Measurements from ENCODE around the gene TTLL5. TPM values are rescaled to one million over a fixed set of nuclear protein-coding genes. Genes with fewer than 3 reads are reported as not detected.

Gene TTLL5
- polyA plus RNA-seq, 2 of the 4 experiments (the other 2 are of a cell fraction): 18.8 to 23.7 TPM

DNA sequence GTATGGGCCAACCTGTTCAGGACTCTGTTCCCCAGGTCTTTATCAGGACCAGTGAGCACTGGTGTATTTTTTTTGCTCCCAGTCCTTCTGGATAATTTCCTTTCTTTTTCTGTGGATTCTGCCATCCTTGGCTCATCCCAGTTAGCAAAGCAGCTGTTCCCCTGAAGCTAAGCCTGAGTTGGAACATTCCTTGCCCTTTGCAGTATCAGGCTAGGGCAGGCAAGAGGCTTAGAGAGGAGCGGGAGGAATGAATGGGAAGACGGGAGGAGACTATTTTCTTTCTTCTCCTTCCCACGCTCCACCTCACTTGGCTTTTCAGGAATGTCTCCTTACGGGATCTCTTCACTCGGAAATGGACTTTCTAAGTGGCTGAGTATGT, 29.6 kb upstream of the TTLL5 start:
- FAIRE-seq (no peak), ATAC-seq (no peak)
- 74% methylated on average over 5 of the region's 5 CpGs for WGBS (ENCODE audit: missing lambda C conversion rate)

DNA sequence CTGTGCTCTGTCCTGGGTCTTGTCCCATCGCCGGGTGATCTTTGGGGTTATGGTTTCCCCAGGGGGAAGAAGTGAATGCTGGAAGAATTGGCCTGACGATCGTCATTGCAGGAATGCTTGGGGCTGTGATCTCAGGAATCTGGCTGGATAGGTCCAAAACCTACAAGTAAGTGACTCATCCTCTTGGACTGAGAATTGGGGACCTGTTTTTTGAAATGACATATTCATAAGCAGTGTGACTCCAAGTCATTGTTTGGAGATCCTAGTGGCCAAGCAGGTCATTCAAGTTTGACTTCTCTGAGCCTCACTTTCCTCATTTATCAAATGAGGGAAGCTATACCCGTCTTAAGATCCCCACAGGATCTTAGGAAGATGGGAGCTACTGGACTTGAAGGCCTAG, 26.2 kb upstream of the TTLL5 start:
- H3K9me3 ChIP-seq: no peaks in the 10 kb centered on the region
- H3K27ac ChIP-seq: no peak overlapping the region
- 79% methylated on average over 5 of the region's 5 CpGs for WGBS (ENCODE audit: missing lambda C conversion rate)
- POLR2A ChIA-PET: no interaction called here
- ATAC-seq (no peak), FAIRE-seq (no peak), DNase-seq (ENCODE audit: low read depth in 1 of 2, low spot score in 1 of 2) (no peak)
- no peak overlapping the region for H3K4me3 ChIP-seq
- H3K4me2 ChIP-seq: no peak overlapping the region
- CTCF ChIA-PET: interaction anchor here (0.5 to 1.8 kb wide), 6 partner anchors 15 to 186 kb away, joined by 3 to 10 read pairs (median 4); partner anchors contain the start of gene FLVCR2
- H3K4me1 ChIP-seq: no peaks in the 10 kb centered on the region
- TF ChIP-seq FOSL2 (IDR thresholded peaks at IDR 0.05) (no peak), FOSL2 (CRISPR knock-in tag; IDR thresholded peaks at IDR 0.05) (no peak), NFE2L2 (conservative IDR thresholded peaks at IDR 0.05; ENCODE audit: low read length) (no peak), KDM5A (IDR thresholded peaks at IDR 0.05) (no peak), ESRRA (IDR thresholded peaks at IDR 0.05; ENCODE audit: borderline replicate concordance, low read length) (no peak), TFCP2L1 (CRISPR knock-in tag; IDR thresholded peaks at IDR 0.05) (no peak), JUN (IDR thresholded peaks at IDR 0.05) (no peak), NPAS2 (CRISPR knock-in tag; IDR thresholded peaks at IDR 0.05; ENCODE audit: borderline replicate concordance) (no peak), CBX2 (IDR thresholded peaks at IDR 0.05; ENCODE audit: borderline replicate concordance, low read depth) (no peak), HOXA7 (CRISPR knock-in tag; IDR thresholded peaks at IDR 0.05) (no peak), CHD4 (IDR thresholded peaks at IDR 0.05; ENCODE audit: borderline replicate concordance) (no peak), PHF8 (IDR thresholded peaks at IDR 0.05; ENCODE audit: borderline replicate concordance, low read depth) (no peak), EHF (CRISPR knock-in tag; IDR thresholded peaks at IDR 0.05) (no peak), MAZ (IDR thresholded peaks at IDR 0.05; ENCODE audit: borderline replicate concordance, low read depth, low read length) (no peak), HDAC2 (IDR thresholded peaks at IDR 0.05) (no peak), CEBPB (IDR thresholded peaks at IDR 0.05) (no peak), POLR2AphosphoS2 (conservative IDR thresholded peaks at IDR 0.05; ENCODE audit: low read length) (no peak), ZC3H11A (IDR thresholded peaks at IDR 0.05) (no peak)
- TF ChIP-seq, protein P1, sequence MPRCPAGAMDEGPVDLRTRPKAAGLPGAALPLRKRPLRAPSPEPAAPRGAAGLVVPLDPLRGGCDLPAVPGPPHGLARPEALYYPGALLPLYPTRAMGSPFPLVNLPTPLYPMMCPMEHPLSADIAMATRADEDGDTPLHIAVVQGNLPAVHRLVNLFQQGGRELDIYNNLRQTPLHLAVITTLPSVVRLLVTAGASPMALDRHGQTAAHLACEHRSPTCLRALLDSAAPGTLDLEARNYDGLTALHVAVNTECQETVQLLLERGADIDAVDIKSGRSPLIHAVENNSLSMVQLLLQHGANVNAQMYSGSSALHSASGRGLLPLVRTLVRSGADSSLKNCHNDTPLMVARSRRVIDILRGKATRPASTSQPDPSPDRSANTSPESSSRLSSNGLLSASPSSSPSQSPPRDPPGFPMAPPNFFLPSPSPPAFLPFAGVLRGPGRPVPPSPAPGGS (IDR thresholded peaks at IDR 0.05): no peak

More for the DNA sequence above, 29.6 kb upstream of the TTLL5 start:
- Histone ChIP-seq H3K4me1 (no peaks in the 10 kb centered on the region), H3K4me2 (no peak overlapping the region), H3K9me3 (no peaks in the 10 kb centered on the region), H3K4me3 (no peak overlapping the region), H3K27ac (no peak overlapping the region)
- ChIA-PET POLR2A (no interaction called here), CTCF (interaction anchor here (1.0 to 1.9 kb wide), 3 partner anchors 11 to 23 kb away, joined by 3 to 6 read pairs (median 3); no protein-coding TSS in a partner anchor)
- TF ChIP-seq JUNB (IDR thresholded peaks at IDR 0.05) (no peak), RCOR1 (IDR thresholded peaks at IDR 0.05; ENCODE audit: low read depth, low read length) (no peak), NPAS2 (CRISPR knock-in tag; IDR thresholded peaks at IDR 0.05; ENCODE audit: borderline replicate concordance) (no peak), NR3C1 (IDR thresholded peaks at IDR 0.05) (no peak), FOXS1 (CRISPR knock-in tag; IDR thresholded peaks at IDR 0.05) (no peak), RFX5 (IDR thresholded peaks at IDR 0.05) (no peak), CEBPB (IDR thresholded peaks at IDR 0.05) (no peak), GATA3 (IDR thresholded peaks at IDR 0.05; ENCODE audit: borderline replicate concordance) (no peak), TP53 (CRISPR knock-in tag; IDR thresholded peaks at IDR 0.05) (no peak), KDM1A (IDR thresholded peaks at IDR 0.05; ENCODE audit: low read depth) (no peak)
- TF ChIP-seq, protein P1 (IDR thresholded peaks at IDR 0.05): no peak
- TF ChIP-seq, protein P2, sequence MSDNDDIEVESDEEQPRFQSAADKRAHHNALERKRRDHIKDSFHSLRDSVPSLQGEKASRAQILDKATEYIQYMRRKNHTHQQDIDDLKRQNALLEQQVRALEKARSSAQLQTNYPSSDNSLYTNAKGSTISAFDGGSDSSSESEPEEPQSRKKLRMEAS (IDR thresholded peaks at IDR 0.05): no peak
- TF ChIP-seq, protein P3, sequence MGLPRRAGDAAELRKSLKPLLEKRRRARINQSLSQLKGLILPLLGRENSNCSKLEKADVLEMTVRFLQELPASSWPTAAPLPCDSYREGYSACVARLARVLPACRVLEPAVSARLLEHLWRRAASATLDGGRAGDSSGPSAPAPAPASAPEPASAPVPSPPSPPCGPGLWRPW (IDR thresholded peaks at IDR 0.05): no peak
- DNase-seq (ENCODE audit: low read depth in 1 of 2, low spot score in 1 of 2): no peak

Data from A549 (cell line).